HG02798 (cell line): Measurements from ENCODE around the gene FHIP1A.

Source experiments
- ATAC-seq: cut with Tn5 transposase; IDR thresholded peaks from one replicate; pipeline ENCODE4 v1.9.1; 2021; ENCODE audit warnings: mild to moderate bottlenecking; ENCODE audit not compliant: unreplicated experiment, poor library complexity

FHIP1A gene

GRCh38 chr4:151446208-151446607 lies 37.2 kb downstream of the FHIP1A start:
- no peak for ATAC-seq

- ATAC-seq: no peak
Observed at GRCh38 chr4:151454513-151454912, 45.5 kb downstream of the FHIP1A start.

GRCh38 chr4:151455212-151455611 lies 46.2 kb downstream of the FHIP1A start:
- no peak for ATAC-seq

GRCh38 chr4:151458148-151458547 lies 49.2 kb downstream of the FHIP1A start:
- no peak for ATAC-seq
